ENCODE results near the gene SYPL2. TPM values are rescaled to one million over a fixed set of nuclear protein-coding genes. Genes with fewer than 3 reads are reported as not detected.

The SYPL2 gene
- total and polyA plus RNA-seq, 3 donors from 2014 or later, result 29.7 to 67.5 (median 46.1) TPM

DNA sequence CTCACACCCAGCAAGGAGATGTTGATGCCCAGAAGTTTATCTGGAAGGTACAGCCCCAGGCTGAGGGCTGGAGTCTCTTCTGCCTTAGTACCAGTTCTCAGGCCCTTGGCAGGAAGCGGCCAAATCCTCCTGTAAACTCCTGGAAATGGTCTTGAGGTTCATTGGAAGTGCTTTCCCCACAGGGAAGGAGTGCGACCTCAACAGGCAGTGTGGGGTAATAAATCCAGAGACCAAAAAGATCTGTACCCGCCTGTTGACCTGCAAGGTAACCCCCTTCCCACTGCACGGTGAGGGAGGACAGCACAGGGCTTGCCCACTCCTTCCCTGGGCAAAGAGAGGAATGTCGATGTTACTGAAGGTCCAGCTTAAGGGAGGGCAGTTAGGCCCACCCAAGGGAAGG is 21.9 kb downstream of the SYPL2 start:
- 77 to 88% methylated on average over 4 to 5 of the region's 5 CpGs for WGBS, 2 donors
- H3K36me3 ChIP-seq (ENCODE audit: low read depth, missing control alignments), result no peaks in the 10 kb centered on the region
- intact Hi-C loops (cut with DNase I; ENCODE audit: low total_unique reads), result no loop called here

DNA sequence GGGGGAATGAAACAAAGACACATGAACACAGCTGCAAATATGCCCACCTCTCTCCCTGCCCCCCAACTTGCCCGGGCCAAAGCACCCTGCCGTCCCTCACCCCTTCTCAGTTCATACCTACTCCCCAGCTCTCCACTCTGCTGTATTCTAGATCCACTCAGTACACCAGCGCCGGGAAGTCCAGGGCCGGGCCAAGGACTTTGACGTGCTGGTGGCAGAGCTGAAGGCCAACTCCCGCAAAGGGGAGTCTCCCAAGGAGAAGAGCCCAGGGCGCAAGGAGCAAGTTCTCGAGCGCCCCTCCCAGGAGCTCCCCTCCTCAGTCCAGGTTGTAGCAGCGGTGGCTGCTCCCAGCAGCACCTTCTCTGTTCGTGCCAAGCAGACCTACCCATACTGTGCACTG is 22.4 kb downstream of the SYPL2 start:
- DNase-seq, result peak; percentile 74
- no peak for TF ChIP-seq POLR2A (IDR thresholded peaks at IDR 0.05)
- TF ChIP-seq, protein P1, sequence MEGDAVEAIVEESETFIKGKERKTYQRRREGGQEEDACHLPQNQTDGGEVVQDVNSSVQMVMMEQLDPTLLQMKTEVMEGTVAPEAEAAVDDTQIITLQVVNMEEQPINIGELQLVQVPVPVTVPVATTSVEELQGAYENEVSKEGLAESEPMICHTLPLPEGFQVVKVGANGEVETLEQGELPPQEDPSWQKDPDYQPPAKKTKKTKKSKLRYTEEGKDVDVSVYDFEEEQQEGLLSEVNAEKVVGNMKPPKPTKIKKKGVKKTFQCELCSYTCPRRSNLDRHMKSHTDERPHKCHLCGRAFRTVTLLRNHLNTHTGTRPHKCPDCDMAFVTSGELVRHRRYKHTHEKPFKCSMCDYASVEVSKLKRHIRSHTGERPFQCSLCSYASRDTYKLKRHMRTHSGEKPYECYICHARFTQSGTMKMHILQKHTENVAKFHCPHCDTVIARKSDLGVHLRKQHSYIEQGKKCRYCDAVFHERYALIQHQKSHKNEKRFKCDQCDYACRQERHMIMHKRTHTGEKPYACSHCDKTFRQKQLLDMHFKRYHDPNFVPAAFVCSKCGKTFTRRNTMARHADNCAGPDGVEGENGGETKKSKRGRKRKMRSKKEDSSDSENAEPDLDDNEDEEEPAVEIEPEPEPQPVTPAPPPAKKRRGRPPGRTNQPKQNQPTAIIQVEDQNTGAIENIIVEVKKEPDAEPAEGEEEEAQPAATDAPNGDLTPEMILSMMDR (IDR thresholded peaks at IDR 0.05), result no peak
- H3K9me3 ChIP-seq, result no peaks in the 10 kb centered on the region
- intact Hi-C loops (cut with DNase I; ENCODE audit: low total_unique reads), result no loop called here
- H3K36me3 ChIP-seq (ENCODE audit: low read depth, missing control alignments), result no peaks in the 10 kb centered on the region
- H3K4me1 ChIP-seq, result peaks cover 22% of the 10 kb centered on the region
- no peak overlapping the region for H3K27ac ChIP-seq
- H3K27me3 ChIP-seq, result no peaks in the 10 kb centered on the region
- WGBS, 2 donors, result 61 to 85% methylated on average over 12 of the region's 12 CpGs
- no peak overlapping the region for H3K4me3 ChIP-seq

More for the DNA sequence above, 21.9 kb downstream of the SYPL2 start:
- no peak for DNase-seq
- H3K27ac ChIP-seq, result no peak overlapping the region
- H3K9me3 ChIP-seq, result no peaks in the 10 kb centered on the region
- H3K4me3 ChIP-seq, result no peak overlapping the region
- TF ChIP-seq, protein P1 (IDR thresholded peaks at IDR 0.05), result no peak
- no peak for TF ChIP-seq POLR2A (IDR thresholded peaks at IDR 0.05)
- H3K4me1 ChIP-seq, result peaks cover 20% of the 10 kb centered on the region
- H3K27me3 ChIP-seq, result no peaks in the 10 kb centered on the region

DNA sequence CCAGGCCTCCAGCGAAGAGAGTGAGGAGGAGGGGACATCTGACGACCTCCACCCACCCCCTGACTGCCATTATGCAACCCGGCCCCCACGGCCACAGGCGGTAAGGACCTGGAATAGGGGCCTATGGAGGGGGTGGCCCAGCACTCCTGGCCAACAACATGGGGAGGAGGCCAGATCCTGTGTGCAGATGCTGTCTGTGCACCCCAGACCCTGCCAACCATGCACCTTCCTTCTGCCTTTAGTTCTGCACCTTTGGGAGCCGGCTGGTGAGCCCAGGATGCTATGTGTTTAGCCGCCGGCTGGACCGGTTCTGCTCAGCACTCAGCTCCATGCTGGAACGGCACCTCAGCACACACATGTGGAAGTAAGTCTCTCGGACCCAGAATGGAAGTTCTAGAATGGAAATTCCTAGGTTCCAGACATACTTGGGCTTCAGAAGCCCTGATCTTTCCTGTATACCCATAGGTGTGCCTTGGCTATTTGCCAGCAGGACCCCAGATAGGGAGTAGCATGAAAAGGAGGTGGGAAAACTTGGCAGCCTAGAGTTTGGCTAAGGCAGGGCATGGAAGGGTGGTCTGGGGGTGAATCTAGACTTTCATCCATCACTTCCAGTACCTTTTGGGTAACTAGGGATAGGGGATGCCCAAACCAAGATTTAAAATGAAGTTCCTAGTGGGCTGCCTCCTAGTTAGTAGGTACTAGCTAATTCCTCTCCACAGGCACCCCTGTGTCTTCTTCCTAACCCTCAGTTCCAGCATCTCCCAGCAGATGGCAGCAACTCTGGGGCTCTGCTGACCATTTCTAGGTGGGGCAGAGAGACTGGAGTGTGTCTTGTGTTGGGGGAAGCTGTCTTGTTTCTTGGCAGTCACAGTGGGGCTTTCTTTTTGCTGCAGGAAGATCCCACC is 23.9 kb downstream of the SYPL2 start:
- no peak overlapping the region for H3K27ac ChIP-seq
- DNase-seq, result peak; percentile 81
- peaks cover 23% of the 10 kb centered on the region for H3K4me1 ChIP-seq
- no peaks in the 10 kb centered on the region for H3K9me3 ChIP-seq
- TF ChIP-seq POLR2A (IDR thresholded peaks at IDR 0.05), result no peak
- TF ChIP-seq, protein P1 (IDR thresholded peaks at IDR 0.05), result peak; percentile 67 to 81 (median 69)
- no peaks in the 10 kb centered on the region for H3K27me3 ChIP-seq
- 87% methylated on average over 8 to 11 of the region's 11 CpGs for WGBS, 2 donors
- intact Hi-C loops (cut with DNase I; ENCODE audit: low total_unique reads), result loop anchor here (5.0 kb wide), 1 partner anchor 42 kb away; no protein-coding TSS in a partner anchor
- H3K4me3 ChIP-seq, result no peak overlapping the region
- no peaks in the 10 kb centered on the region for H3K36me3 ChIP-seq (ENCODE audit: low read depth, missing control alignments)

DNA sequence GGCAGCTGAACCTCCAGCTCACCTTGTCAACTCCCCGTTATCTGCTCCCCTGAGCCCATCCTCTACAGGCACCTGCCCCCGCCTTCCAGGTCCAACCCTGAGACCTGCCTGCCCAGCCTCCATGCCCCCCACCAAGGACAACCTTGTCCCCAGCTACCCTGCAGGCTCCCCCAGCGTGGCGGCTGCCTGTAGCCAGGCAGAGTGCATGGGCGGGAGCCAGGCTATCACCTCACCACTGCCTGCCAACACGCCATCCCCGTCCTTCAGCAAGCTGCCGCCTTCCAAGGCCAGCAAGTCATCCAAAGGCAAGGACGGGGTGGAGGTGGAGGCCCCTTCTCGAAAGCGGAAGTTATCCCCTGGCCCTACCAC is 24.6 kb downstream of the SYPL2 start:
- Histone ChIP-seq H3K27me3 (no peaks in the 10 kb centered on the region), H3K36me3 (ENCODE audit: low read depth, missing control alignments) (no peaks in the 10 kb centered on the region), H3K27ac (no peak overlapping the region), H3K9me3 (no peaks in the 10 kb centered on the region), H3K4me3 (no peak overlapping the region), H3K4me1 (peaks cover 21% of the 10 kb centered on the region)
- intact Hi-C loops (cut with DNase I; ENCODE audit: low total_unique reads), result loop anchor here (5.0 kb wide), 1 partner anchor 41 kb away; no protein-coding TSS in a partner anchor
- WGBS, 2 donors, result 70 to 75% methylated on average over 2 to 11 of the region's 11 CpGs
- no peak for TF ChIP-seq POLR2A (IDR thresholded peaks at IDR 0.05)
- TF ChIP-seq, protein P1 (IDR thresholded peaks at IDR 0.05), result no peak
- DNase-seq, result no peak

All from testis (tissue), 3 donors.